Measurements from ENCODE around the gene HERC6.
"Not testable (repeated sequence)": the region's sequence is repeated elsewhere in the genome, so short reads cannot be mapped to it uniquely, and the experiment has no call there.

The HERC6 gene

DNA sequence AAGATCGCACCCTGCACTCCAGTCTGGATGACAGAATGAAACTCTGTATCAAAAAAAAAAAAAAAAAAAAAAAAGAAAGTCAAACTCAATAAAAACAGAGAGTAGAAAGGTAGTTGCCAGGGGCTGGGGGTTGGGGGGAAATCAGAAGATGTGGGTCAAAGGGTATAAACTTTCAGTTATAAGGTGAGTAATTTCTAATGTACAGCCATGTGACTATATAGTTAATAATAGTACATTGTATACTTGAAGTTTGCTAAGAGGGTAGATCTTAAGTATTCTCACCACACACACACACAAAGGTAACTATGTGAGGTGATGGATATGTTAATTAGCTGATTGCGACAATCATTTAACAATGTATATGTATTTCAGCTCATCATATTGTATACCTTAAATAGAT, 11.5 kb downstream of the HERC6 start:
- DNase-seq (ENCODE audit: low read depth in 4 of 4, low spot score in 1 of 4) = no peak

DNA sequence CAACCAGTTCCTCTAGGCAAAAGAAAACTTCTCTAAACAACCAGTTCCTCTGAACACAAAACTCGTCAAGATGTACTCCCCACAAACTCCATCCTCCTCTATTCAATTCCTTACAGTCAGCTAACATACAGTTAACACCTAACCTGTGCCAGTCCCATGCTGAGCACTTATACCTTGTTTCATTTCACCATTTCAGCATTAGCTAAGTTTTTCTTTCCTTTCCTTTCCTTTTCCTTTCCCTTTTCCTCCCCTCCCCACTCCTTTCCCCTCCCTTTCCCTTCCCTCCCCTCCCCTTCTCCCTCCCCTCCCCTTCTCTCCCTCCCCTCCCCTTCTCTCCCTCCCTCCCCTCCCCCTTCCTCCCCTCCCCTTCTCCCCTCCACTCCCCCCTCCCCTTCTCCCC, 13.1 kb downstream of the HERC6 start:
- no peak for DNase-seq (ENCODE audit: low read depth in 4 of 4, low spot score in 1 of 4)

DNA sequence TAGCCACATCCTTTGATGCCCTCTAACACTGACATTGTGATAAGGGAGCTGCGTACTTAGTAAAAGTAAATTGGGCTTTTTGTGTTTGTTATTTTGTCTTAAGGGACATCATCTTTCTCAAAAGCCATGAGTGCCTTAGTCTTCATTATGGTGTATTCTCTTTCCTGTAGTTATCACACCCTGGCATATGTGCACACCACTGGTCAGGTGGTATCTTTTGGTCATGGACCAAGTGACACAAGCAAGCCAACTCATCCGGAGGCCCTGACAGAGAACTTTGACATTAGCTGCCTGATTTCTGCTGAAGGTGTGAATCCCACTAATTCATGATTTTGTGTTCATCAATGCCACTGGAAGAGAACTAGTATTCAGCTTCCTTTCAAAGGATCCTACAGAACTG, 18.0 kb downstream of the HERC6 start:
- no peak for DNase-seq (ENCODE audit: low read depth in 4 of 4, low spot score in 1 of 4)

DNA sequence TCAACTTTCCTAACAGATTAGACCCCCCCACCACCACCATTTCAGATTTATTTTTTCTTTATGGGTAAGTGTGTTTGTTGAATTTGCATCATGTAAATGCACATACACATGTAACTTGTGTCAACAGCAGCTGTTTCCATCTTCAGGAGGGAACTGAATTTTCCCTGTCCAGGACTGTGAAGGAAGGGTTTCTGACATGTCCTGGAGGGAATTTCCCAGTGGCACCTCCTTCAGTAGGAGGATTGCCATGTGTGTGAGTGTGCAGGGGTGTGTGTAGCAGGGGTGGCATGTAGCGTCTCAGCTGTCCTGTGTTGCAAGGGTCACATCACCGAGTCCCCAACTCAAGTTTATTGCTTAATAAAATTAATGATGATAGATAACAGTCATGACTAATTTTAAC, 19.7 kb downstream of the HERC6 start:
- no peak for DNase-seq (ENCODE audit: low read depth in 4 of 4, low spot score in 1 of 4)

DNA sequence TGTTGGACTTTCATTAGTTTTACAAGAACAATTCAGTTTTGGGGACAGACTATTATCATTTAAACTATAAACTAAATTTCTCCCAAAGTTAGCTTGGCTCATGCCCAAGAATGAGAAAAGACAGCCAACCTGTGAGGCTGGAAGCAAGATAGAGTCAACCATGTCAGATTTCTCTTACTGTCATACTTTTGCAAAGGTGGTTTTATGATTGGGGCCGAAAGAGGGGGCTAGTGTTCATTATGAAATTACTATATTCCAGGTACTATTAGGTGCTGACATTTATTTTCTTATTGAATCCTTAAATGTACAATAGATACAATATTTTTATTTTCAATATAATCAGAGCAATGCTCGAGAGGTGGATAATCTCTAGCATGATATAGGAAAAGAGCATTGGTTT, 30.6 kb downstream of the HERC6 start:
- no peak for DNase-seq (ENCODE audit: low read depth in 4 of 4, low spot score in 1 of 4)

DNA sequence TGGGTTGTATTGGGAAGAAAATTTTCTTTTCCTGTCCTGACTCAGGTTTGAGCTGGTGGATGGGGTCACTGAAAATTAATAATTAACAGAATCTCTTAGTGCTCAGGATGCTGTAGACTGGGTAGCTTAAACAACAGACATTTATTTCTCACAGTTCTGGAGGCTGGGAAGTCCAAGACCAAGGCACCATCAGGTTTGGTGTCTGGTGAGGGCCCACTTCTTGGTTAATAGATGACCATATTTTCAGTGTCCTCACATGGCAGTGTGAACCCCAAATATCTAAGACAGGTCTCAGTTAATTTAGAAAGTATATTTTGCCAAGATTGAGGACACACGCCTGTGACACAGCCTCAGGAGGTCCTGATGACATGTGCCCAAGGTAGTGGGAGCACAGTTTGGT, 31.1 kb downstream of the HERC6 start:
- DNase-seq (ENCODE audit: low read depth in 4 of 4, low spot score in 1 of 4) = no peak

DNA sequence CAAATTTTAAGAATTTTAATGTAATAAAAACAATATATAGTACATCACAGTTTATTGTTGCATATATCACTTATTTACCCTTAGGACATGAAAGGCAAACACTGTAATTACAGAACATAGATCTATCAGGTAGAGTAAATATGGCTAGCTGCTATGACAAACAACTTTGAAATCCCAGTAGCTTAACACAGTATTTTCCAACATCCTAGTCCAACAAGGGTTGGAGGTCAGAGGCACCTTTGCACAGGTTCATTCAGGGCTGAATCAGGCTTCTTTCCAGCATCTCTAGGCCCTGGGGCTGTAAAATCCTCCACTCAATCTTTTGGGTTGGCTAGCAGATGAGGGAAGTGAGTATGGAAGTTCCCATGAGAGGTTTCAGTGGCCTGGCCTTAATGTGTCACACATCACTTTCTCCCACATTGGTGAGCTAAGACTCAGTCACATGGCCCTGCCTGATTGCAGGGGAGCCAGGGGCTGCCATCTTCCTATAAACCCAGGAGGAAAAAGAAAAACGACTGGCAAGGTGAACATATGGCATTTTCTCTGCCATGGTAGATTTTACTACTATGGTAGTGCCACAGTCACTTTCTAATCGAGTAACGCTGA, 32.9 kb downstream of the HERC6 start:
- DNase-seq (ENCODE audit: low read depth in 4 of 4, low spot score in 1 of 4) = peak in 1 of 4 experiments; percentile 1

DNA sequence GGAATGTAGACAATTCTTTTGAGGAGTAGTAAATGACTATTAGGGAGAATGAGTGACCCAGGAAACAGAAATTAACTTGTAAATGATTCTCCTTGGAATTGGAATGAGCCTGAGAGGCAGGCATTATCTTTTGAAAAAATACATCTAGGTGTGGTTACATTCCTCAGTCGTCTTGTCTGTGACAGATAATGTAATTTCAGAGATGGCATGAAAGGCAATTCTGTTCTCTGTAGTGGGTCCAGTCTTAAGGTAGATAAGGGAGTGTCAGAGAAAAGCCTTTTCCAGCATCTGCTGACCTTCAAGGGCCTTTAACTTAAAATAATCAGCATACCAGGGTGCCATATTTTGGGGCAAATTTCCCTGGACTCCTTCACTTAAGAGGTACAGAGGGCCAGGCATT, 35.1 kb downstream of the HERC6 start:
- no peak for DNase-seq (ENCODE audit: low read depth in 4 of 4, low spot score in 1 of 4)

DNA sequence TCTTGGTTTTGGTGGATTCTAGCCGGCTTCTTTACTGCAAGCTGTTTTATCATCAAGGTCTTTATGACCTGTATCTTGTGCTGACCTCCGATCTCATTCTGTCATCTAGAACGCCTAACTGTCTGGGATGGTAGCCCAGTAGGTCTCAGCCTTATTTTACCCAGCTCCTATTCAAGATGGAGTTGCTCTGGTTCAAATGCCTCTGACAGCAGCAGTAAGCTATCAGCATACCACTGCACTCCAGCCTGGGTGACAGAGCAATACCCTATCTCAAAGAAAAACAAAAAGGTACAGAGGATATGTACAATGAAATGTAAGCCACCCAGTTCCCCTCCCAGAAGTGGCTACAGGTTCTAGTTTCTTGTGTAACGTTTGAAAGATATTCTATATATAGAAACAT, 36.1 kb downstream of the HERC6 start:
- no peak for DNase-seq (ENCODE audit: low read depth in 4 of 4, low spot score in 1 of 4)

DNA sequence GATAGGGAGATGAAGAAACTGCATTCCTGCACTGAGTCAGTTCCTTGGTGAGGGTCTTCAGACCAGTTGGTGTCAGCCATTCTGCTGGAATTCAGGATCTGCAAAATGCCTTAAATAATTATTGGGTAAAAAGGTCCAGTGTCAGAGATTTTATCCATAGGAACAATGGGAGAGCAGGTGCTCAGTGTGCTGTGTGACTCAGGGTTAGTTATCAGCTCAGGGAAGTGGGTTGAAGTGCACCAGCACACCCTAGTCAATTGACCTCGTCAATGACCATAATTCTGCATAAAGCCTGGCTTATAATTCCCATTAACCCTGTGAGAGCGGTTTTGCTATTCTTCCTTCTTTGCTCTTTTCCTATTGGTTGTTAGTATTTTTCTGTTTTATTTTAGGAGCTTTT, 37.3 kb downstream of the HERC6 start:
- no peak for DNase-seq (ENCODE audit: low read depth in 4 of 4, low spot score in 1 of 4)

DNA sequence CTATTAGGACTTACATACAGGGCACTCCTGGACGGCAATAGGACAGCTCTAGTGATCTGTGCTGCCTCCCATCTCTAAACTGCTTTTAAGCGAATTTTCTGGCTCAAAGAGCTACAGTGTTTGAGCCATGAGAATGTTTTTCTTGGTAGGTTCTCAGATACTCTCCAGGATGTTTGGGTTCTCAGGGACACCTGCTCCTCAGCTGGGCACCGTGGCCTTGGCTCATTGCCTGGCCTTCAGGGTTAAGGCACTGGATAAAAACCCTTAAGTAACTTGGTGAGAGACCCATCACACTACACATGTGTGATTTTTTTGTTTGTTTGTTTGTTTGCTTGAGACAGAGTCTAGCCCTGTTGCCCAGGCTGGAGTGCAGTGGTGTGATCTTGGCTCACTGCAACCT, 39.8 kb downstream of the HERC6 start:
- no peak for DNase-seq (ENCODE audit: low read depth in 4 of 4, low spot score in 1 of 4)

DNA sequence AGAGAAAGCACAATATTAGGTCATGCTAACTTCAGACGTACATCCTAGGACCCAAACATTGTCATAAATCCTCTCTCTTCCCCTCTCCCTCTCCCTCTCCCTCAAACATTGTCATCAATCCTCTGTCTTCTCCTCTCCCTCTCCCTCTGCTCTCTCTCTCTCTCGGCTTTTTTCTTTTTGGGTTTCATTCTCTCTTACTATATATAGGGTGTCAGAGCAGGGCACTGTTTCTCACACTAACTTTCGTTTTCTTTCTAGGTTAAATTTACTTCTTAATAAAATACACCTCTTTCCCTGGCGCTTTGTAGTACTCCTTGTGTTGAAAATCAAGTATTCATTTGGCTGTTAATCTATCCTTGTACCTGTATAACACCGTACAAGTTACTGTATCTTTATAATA, 41.2 kb downstream of the HERC6 start:
- no peak for DNase-seq (ENCODE audit: low read depth in 4 of 4, low spot score in 1 of 4)

DNA sequence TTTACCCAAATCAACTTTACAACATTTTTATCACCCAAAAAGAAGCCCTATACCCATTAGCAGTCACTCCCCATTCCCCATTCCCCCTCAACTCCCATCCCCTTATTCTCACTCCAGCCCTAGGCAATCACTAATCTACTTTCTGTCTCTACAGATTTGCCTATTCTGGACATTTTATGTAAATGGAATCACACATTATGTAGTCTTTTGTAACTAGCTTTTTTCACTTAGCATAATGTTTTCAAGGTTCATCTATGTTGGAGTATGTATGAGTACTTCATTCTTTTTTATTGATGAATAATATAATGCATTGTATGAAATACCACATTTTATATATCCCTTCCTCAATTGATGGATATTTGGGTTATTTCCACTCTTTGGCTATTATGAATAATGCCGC, 42.2 kb downstream of the HERC6 start:
- DNase-seq (ENCODE audit: low read depth in 4 of 4, low spot score in 1 of 4) = no peak

DNA sequence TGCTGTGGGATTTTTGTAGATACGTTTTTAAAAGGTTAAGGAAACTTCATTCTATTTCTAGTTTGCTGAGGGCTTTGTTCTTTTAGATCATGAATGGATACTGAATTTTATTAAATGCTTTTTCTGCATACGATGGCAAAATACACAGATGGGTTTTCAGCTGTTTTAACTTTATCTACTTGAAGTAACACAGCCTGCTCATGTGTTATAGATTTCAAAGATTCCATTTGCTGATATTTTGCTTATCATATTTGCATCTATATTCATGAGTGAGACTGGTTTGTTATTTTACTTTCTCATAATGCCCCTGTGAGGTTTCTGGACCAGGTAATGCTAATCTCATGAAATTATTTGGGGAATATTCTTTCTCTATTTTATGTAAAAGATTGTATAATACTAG, 43.8 kb downstream of the HERC6 start:
- DNase-seq (ENCODE audit: low read depth in 4 of 4, low spot score in 1 of 4) = no peak

DNA sequence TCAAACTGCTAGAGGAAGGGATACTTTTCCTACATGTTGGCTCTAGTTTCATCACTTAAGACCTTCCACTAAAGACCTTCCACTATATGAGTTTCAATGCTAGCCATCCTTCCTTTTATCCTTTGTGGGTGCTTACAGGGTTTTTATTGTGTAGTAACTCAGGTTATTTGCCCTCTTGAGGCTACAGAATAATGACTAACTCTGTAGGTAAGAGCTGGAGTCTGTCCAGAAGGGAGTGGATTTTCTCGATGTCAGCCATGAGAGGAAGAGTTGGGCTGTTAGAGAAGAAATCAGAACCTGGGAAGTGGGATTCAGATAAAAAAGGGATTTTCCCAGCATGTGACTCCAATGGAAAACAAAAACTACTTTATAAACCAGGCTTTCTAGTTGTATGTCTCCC, 50.7 kb downstream of the HERC6 start:
- DNase-seq (ENCODE audit: low read depth in 4 of 4, low spot score in 1 of 4) = no peak

DNA sequence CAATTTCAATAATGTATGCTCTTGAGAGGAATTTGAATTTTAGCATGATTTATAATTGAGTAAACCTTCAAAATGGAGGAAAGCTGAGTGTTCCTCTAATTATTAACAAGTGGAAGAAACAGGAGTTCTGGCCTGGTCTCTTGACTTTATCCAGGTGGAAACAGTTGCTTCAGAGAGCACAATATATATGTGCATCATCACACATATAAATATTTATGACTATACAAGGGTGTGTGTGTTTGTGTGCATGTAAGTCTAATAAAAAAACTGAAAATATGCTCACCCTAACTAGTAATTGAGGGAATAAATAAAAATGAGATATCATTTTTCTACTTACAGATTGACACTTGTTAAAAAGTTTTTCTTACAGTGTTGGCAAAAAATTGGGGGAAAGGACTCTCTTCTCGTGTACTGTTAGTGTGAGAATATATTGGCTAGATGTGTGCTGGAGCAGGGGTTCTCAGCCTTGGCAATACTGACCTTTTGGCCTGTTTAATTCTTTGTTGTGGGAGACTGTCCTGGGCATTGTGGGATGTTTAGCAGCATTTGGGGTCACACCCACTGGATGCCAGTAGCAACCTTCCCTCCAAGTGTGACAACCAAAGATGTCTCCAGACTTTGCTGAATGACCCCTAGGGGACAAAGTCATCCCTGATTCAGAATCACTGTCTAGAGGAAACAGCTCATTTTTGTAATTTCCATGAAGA, 57.5 kb downstream of the HERC6 start:
- no peak for DNase-seq (ENCODE audit: low read depth in 4 of 4, low spot score in 1 of 4)

DNA sequence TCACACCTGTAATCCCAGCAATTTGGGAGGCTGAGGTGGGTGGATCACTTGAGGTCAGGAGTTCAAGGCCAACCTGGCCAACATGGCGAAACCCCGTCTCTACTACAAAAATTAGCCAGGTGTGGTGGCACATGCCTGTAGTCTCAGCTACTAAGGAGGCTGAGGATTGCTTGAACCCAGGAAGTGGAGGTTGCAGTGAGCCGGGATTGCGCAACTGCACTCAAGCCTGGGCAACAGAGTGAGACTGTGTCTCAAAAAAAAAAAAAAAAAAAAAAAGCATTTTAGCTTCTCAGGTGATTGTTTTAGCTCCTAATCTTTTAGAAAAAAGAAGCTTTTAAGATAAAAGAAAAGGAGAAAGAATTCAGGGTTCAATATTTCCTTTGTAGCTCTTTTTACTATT, 59.2 kb downstream of the HERC6 start:
- DNase-seq (ENCODE audit: low read depth in 4 of 4, low spot score in 1 of 4) = not testable (repeated sequence)

DNA sequence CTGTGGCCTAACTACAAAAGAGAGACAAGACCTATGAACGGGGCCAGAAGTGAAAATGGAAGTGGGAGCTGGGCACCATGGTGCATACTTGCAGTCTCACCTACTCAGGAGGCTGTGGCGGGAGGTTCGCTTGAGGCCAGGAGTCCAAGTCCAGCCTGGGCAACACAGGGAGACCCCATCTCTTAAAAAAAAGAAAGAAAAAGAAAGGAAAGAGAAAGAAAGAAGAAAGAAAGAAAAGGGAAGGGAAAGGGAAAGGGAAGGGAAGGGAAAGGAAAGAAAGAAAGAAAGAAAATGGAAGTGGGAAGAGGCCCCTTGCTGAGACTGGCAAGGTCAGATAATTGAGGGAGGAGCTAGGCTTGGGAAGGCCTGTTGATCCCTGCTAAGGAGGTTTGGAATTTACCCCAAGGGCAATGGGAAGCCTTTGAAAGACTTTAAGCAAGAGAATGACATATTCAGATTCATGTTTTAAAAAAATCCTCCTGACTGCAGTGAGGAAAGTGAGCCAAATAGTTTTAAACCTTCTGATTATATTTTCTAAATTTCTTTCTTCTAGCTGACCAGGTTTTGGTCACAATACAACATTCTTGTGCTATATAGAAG, 60.6 kb downstream of the HERC6 start:
- DNase-seq (ENCODE audit: low read depth in 4 of 4, low spot score in 1 of 4) = no peak

DNA sequence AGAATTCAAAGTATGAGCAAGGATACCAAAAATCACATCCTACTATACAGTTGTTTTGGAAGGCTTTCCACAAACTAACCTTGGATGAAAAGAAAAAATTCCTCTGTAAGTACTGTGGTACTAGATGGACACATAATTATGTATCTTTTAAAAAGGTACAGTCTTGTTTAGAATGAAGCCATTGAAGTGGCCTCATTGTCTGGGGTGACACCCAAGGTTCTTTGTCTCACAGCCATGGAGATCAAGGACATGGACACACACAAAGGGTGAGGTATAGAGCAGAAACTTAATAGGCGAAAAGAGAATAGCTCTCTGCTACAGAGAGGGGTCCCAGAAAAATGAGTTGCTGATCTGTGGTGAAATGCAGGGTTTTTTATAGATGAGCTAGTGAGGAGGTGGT, 61.5 kb downstream of the HERC6 start:
- no peak for DNase-seq (ENCODE audit: low read depth in 4 of 4, low spot score in 1 of 4)

DNA sequence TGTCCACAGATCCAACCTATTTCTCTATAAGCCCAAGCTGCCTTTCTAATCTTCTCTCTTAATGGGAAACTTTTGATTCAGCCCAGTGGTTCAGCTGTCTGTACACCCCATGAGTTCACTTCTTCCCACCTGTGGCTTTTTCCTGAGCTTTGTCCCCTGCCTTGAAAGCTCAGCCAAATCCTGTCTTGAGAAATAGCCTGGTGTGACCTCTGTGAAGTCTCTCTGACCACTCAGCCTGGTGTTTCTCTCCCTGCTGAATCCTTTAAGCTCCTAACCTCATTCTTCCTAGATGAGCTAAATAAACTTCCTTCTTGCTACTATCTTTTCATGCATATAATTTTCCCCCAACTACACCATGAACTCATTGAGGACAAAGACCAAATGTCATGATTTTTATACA, 63.0 kb downstream of the HERC6 start:
- no peak for DNase-seq (ENCODE audit: low read depth in 4 of 4, low spot score in 1 of 4)

DNA sequence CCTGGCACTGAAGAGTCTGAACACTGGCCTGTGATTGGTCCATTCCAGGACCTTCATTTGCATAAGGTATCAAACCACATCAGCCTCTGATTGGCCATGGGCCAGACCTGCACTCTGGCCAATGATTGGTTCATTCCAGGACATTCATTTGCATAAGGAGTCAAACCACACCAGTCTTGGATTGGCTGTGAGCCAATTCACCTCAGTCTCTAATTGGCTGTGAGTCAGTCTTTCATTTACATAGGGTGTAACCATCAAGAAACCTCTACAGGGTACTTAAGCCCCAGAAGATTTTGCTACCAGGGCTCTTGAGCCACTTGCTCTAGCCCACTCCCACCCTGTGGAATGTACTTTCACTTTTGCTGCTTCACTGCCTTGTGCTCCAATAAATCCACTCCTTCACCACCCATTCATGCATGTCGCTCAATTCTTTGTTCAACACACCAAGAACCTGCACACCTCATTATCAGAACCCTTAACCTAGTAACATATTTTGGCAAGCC, 64.1 kb downstream of the HERC6 start:
- DNase-seq (ENCODE audit: low read depth in 4 of 4, low spot score in 1 of 4) = no peak

DNA sequence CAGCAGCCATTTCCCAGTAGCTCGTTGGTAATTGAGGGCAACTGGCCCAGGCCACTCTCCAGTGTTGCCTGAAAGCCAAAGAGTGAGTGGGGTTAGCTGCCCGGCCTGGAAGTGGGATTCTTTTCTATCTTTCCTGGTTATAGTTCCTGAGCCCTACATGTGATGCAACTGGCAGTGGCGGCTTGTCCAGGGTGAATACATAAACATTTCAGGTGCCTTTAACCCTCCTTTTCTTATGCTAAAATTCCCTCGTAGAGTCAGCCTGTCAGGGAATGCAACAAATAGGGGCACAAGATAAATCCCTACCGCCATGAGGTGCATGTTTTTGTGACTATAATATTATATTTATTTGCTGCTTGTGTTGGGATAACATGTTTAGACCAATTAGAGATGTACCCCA, 64.8 kb downstream of the HERC6 start:
- DNase-seq (ENCODE audit: low read depth in 4 of 4, low spot score in 1 of 4) = no peak

DNA sequence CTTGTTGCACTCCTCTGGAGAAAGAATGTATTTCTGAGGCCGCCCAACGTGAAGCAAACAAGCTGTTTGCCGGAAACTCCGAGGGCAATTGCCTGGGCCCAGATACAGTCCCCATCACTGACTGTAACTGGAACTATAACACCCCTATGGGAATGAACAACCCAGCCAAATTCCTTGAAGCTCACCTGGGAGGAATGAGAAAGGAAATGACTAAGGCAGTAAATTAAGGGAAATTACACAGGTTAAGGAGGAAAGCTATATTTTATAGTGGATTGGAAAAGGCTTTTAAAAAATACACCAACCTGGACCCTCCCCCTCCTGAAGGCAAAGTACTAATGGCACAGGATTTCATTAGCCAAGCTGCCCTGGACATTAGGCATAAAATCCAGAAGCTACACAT, 66.6 kb downstream of the HERC6 start:
- no peak for DNase-seq (ENCODE audit: low read depth in 4 of 4, low spot score in 1 of 4)
